SK-N-SH treated with all-trans-retinoic acid at 6 μM for 48 hours (cell line): ENCODE data around the gene ZBTB7C.

Experiments
- ATAC-seq: fragments of 200-7000 bp; cut with Tn5 transposase; 3 replicates; pipeline ENCODE4 v1.9.1; 2020; ENCODE audit warnings: mild to moderate bottlenecking, moderate library complexity
- ARNTL ChIP-seq: fragments of 450-650 bp; formaldehyde crosslinking; IDR thresholded peaks from 2 replicates; pipeline ENCODE4 v1.5.0; 2020; ENCODE audit warnings: low read depth, mild to moderate bottlenecking, moderate library complexity, borderline replicate concordance
- BACH2 ChIP-seq: fragments of 250-450 bp; sonication (Bioruptor Pico); IDR thresholded peaks from 2 replicates; pipeline ENCODE4 v1.9.0; 2021; ENCODE audit warnings: mild to moderate bottlenecking, borderline replicate concordance
- CSDC2 ChIP-seq: fragments of 250-450 bp; sonication (Bioruptor Pico); IDR thresholded peaks from 2 replicates; pipeline ENCODE4 v1.5.0; 2020; ENCODE audit warnings: mild to moderate bottlenecking, moderate library complexity
- GLIS3 ChIP-seq: fragments of 250-450 bp; sonication (Bioruptor Pico); IDR thresholded peaks from 2 replicates; pipeline ENCODE4 v1.5.0; 2020; ENCODE audit warnings: mild to moderate bottlenecking, moderate library complexity
- ISL1 ChIP-seq: fragments of 250-450 bp; sonication (Bioruptor Pico); IDR thresholded peaks from 2 replicates; pipeline ENCODE4 v2.1.2; 2022; ENCODE audit warnings: mild to moderate bottlenecking, moderate library complexity
- PPARA ChIP-seq: fragments of 250-450 bp; sonication (Bioruptor Pico); IDR thresholded peaks from 2 replicates; pipeline ENCODE4 v1.5.0; 2020; ENCODE audit warnings: mild to moderate bottlenecking, borderline replicate concordance
- RARB ChIP-seq: fragments of 250-450 bp; sonication (Bioruptor Pico); IDR thresholded peaks from 2 replicates; pipeline ENCODE4 v1.8.0; 2021; ENCODE audit warnings: mild to moderate bottlenecking, moderate library complexity
- SNAI2 ChIP-seq: fragments of 250-450 bp; sonication (Bioruptor Pico); IDR thresholded peaks from 2 replicates; pipeline ENCODE4 v1.5.0; 2020; ENCODE audit warnings: mild to moderate bottlenecking, moderate library complexity
- TCF4 ChIP-seq: fragments of 250-450 bp; sonication (Bioruptor Pico); IDR thresholded peaks from 2 replicates; pipeline ENCODE4 v1.8.0; 2021; ENCODE audit warnings: mild to moderate bottlenecking, moderate library complexity, borderline replicate concordance
- ZC3H10 ChIP-seq: fragments of 250-450 bp; sonication (Bioruptor Pico); IDR thresholded peaks from 2 replicates; pipeline ENCODE4 v1.5.1; 2021; ENCODE audit warnings: mild to moderate bottlenecking, moderate library complexity
- ZFP3 ChIP-seq: fragments of 250-450 bp; sonication (Bioruptor Pico); IDR thresholded peaks from 2 replicates; pipeline ENCODE4 v1.5.0; 2020; ENCODE audit warnings: mild to moderate bottlenecking, moderate library complexity
- ZFP30 ChIP-seq: fragments of 450-650 bp; formaldehyde crosslinking; IDR thresholded peaks from 2 replicates; pipeline ENCODE4 v1.5.0; 2022; ENCODE audit warnings: mild to moderate bottlenecking, moderate library complexity
- ZNF565 ChIP-seq: fragments of 450-650 bp; formaldehyde crosslinking; conservative IDR thresholded peaks from 2 replicates; pipeline ENCODE4 v1.5.0; 2020; ENCODE audit warnings: low read depth, mild to moderate bottlenecking, moderate library complexity
- ZNF70 ChIP-seq: fragments of 450-650 bp; formaldehyde crosslinking; IDR thresholded peaks from 2 replicates; pipeline ENCODE4 v1.5.0; 2020; ENCODE audit warnings: mild to moderate bottlenecking, moderate library complexity
- ZNF8 ChIP-seq: fragments of 450-650 bp; formaldehyde crosslinking; IDR thresholded peaks from 2 replicates; pipeline ENCODE4 v1.5.0; 2020; ENCODE audit warnings: mild to moderate bottlenecking, moderate library complexity
- TF ChIP-seq, protein P1 (sequence below): fragments of 250-450 bp; sonication (Bioruptor Pico); IDR thresholded peaks from 2 replicates; pipeline ENCODE4 v1.5.1; 2020; ENCODE audit warnings: low read depth, mild to moderate bottlenecking, moderate library complexity
- TF ChIP-seq, protein P2 (sequence below): fragments of 250-450 bp; sonication (Bioruptor Pico); IDR thresholded peaks from 2 replicates; pipeline ENCODE4 v1.5.0; 2020; ENCODE audit warnings: mild to moderate bottlenecking, moderate library complexity
- TF ChIP-seq, protein P3 (sequence below): fragments of 250-450 bp; sonication (Bioruptor Pico); IDR thresholded peaks from 2 replicates; pipeline ENCODE4 v1.8.0; 2020; ENCODE audit warnings: mild to moderate bottlenecking, moderate library complexity, borderline replicate concordance
- TF ChIP-seq, protein P4 (sequence below): fragments of 250-450 bp; sonication (Bioruptor Pico); IDR thresholded peaks from 2 replicates; pipeline ENCODE4 v1.5.1; 2021; ENCODE audit warnings: mild to moderate bottlenecking, moderate library complexity
- TF ChIP-seq, protein P5 (sequence below): fragments of 250-450 bp; sonication (Bioruptor Pico); IDR thresholded peaks from 2 replicates; pipeline ENCODE4 v1.8.0; 2021; ENCODE audit warnings: low read depth, mild to moderate bottlenecking, moderate library complexity, borderline replicate concordance

ZBTB7C gene

DNA sequence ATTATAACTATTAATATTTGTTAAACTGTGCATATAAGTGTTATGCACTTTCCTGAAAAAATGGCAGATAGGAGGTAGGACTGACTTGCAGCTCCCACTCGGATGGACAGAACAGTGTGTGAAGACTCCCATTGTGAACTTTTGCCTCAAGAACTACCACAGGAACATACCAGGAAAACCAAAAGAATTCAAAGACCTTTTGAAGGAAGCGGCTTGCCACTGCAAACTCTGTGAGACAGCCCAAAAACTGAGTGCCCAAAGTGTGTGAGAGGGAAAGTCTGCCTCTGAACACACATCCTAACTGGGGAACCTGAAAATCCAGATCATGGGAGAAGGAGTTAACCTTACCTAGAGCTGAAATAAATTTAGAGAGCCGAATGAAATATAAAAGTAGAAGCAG is 171.0 kb downstream of the ZBTB7C start:
- ATAC-seq = no peak
- TF ChIP-seq ZNF565 (CRISPR knock-in tag) = no peak
- TF ChIP-seq, protein P1, sequence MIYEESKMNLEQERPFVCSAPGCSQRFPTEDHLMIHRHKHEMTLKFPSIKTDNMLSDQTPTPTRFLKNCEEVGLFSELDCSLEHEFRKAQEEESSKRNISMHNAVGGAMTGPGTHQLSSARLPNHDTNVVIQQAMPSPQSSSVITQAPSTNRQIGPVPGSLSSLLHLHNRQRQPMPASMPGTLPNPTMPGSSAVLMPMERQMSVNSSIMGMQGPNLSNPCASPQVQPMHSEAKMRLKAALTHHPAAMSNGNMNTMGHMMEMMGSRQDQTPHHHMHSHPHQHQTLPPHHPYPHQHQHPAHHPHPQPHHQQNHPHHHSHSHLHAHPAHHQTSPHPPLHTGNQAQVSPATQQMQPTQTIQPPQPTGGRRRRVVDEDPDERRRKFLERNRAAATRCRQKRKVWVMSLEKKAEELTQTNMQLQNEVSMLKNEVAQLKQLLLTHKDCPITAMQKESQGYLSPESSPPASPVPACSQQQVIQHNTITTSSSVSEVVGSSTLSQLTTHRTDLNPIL (CRISPR knock-in tag) = no peak
- no peak for TF ChIP-seq CSDC2 (CRISPR knock-in tag)
- TF ChIP-seq GLIS3 (CRISPR knock-in tag) = no peak
- no peak for TF ChIP-seq ZFP3 (CRISPR knock-in tag)
- no peak for TF ChIP-seq ZNF70 (CRISPR knock-in tag)
- TF ChIP-seq, protein P2, sequence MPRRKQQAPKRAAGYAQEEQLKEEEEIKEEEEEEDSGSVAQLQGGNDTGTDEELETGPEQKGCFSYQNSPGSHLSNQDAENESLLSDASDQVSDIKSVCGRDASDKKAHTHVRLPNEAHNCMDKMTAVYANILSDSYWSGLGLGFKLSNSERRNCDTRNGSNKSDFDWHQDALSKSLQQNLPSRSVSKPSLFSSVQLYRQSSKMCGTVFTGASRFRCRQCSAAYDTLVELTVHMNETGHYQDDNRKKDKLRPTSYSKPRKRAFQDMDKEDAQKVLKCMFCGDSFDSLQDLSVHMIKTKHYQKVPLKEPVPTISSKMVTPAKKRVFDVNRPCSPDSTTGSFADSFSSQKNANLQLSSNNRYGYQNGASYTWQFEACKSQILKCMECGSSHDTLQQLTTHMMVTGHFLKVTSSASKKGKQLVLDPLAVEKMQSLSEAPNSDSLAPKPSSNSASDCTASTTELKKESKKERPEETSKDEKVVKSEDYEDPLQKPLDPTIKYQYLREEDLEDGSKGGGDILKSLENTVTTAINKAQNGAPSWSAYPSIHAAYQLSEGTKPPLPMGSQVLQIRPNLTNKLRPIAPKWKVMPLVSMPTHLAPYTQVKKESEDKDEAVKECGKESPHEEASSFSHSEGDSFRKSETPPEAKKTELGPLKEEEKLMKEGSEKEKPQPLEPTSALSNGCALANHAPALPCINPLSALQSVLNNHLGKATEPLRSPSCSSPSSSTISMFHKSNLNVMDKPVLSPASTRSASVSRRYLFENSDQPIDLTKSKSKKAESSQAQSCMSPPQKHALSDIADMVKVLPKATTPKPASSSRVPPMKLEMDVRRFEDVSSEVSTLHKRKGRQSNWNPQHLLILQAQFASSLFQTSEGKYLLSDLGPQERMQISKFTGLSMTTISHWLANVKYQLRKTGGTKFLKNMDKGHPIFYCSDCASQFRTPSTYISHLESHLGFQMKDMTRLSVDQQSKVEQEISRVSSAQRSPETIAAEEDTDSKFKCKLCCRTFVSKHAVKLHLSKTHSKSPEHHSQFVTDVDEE (CRISPR knock-in tag) = no peak
- no peak for TF ChIP-seq ZC3H10
- no peak for TF ChIP-seq ZFP30 (CRISPR knock-in tag)
- TF ChIP-seq ZNF8 = no peak
- TF ChIP-seq, protein P3, sequence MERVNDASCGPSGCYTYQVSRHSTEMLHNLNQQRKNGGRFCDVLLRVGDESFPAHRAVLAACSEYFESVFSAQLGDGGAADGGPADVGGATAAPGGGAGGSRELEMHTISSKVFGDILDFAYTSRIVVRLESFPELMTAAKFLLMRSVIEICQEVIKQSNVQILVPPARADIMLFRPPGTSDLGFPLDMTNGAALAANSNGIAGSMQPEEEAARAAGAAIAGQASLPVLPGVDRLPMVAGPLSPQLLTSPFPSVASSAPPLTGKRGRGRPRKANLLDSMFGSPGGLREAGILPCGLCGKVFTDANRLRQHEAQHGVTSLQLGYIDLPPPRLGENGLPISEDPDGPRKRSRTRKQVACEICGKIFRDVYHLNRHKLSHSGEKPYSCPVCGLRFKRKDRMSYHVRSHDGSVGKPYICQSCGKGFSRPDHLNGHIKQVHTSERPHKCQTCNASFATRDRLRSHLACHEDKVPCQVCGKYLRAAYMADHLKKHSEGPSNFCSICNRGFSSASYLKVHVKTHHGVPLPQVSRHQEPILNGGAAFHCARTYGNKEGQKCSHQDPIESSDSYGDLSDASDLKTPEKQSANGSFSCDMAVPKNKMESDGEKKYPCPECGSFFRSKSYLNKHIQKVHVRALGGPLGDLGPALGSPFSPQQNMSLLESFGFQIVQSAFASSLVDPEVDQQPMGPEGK (CRISPR knock-in tag) = no peak
- TF ChIP-seq TCF4 = no peak
- TF ChIP-seq, protein P4, sequence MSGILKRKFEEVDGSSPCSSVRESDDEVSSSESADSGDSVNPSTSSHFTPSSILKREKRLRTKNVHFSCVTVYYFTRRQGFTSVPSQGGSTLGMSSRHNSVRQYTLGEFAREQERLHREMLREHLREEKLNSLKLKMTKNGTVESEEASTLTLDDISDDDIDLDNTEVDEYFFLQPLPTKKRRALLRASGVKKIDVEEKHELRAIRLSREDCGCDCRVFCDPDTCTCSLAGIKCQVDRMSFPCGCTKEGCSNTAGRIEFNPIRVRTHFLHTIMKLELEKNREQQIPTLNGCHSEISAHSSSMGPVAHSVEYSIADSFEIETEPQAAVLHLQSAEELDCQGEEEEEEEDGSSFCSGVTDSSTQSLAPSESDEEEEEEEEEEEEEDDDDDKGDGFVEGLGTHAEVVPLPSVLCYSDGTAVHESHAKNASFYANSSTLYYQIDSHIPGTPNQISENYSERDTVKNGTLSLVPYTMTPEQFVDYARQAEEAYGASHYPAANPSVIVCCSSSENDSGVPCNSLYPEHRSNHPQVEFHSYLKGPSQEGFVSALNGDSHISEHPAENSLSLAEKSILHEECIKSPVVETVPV (CRISPR knock-in tag) = no peak
- TF ChIP-seq, protein P5, sequence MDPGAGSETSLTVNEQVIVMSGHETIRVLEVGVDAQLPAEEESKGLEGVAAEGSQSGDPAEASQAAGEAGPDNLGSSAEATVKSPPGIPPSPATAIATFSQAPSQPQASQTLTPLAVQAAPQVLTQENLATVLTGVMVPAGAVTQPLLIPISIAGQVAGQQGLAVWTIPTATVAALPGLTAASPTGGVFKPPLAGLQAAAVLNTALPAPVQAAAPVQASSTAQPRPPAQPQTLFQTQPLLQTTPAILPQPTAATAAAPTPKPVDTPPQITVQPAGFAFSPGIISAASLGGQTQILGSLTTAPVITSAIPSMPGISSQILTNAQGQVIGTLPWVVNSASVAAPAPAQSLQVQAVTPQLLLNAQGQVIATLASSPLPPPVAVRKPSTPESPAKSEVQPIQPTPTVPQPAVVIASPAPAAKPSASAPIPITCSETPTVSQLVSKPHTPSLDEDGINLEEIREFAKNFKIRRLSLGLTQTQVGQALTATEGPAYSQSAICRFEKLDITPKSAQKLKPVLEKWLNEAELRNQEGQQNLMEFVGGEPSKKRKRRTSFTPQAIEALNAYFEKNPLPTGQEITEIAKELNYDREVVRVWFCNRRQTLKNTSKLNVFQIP (CRISPR knock-in tag) = no peak

DNA sequence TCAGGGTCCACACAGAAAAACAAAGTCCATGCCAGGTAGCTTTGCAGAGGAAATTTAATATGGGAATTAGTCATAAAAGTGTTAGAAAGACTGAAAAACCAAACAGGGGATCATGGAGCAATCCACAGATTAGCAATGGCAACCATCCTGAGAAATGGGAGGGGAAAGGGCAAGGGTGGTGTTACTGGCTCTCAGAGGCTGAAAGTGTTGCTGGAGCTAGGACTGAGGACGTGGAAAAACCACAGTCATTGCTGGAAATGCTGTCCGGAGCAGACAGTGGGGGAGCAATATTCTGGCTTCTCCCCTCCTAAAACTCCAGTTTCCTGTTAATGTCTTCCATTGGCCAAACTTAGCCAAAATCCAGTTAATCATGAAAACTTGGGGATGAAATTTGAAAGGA is 172.4 kb downstream of the ZBTB7C start:
- ATAC-seq = no peak
- no peak for TF ChIP-seq ISL1 (CRISPR knock-in tag)
- no peak for TF ChIP-seq ARNTL (CRISPR knock-in tag)
- no peak for TF ChIP-seq SNAI2 (CRISPR knock-in tag)
- no peak for TF ChIP-seq GLIS3 (CRISPR knock-in tag)
- no peak for TF ChIP-seq PPARA
- no peak for TF ChIP-seq RARB (CRISPR knock-in tag)
- no peak for TF ChIP-seq ZC3H10
- TF ChIP-seq, protein P4 (CRISPR knock-in tag) = no peak
- TF ChIP-seq BACH2 (CRISPR knock-in tag) = no peak
- TF ChIP-seq, protein P1 (CRISPR knock-in tag) = no peak
- no peak for TF ChIP-seq ZFP30 (CRISPR knock-in tag)
- no peak for TF ChIP-seq ZNF565 (CRISPR knock-in tag)
- TF ChIP-seq, protein P3 (CRISPR knock-in tag) = no peak
- TF ChIP-seq, protein P2 (CRISPR knock-in tag) = no peak
